ENCODE measurements around the gene TSGA10IP. TPM values are rescaled to one million over a fixed set of nuclear protein-coding genes. Genes with fewer than 3 reads are reported as not detected.
A peak's percentile ranks its signal among the peaks of the same experiment; 100 is the strongest.

Gene TSGA10IP
- total and polyA plus RNA-seq, 2 experiments from 2014 or later: 1.6 to 2.0 TPM

GRCh38 chr11:65964906-65965305, 19.6 kb downstream of the TSGA10IP start:
- no peak overlapping the region for H3K27ac ChIP-seq (ENCODE audit: low read depth)
- peaks cover 13% of the 10 kb centered on the region for H4K20me1 ChIP-seq (replicated peaks; ENCODE audit: insufficient read depth)
- peaks cover 8% of the 10 kb centered on the region for H3K4me1 ChIP-seq (ENCODE audit: insufficient read depth)
- Mint-ChIP-seq H3K4me3 (no peak overlapping the region), H3K27ac (no peak overlapping the region), H3K4me1 (peaks cover 12% of the 10 kb centered on the region), H3K27me3 (ENCODE audit: insufficient read depth, low read depth, poor library complexity) (peaks cover 19% of the 10 kb centered on the region), H3K36me3 (ENCODE audit: low read depth) (peaks cover 58% of the 10 kb centered on the region), H3K9me3 (peaks cover 2% of the 10 kb centered on the region; the same call in 1 of the 3 replicates)
- H3K36me3 ChIP-seq (ENCODE audit: insufficient read depth): no peaks in the 10 kb centered on the region; the same call in 1 of the 2 replicates
- TF ChIP-seq ZNF331 (CRISPR knock-in tag; IDR thresholded peaks at IDR 0.05; ENCODE audit: low read depth) (no peak), CTCF (conservative IDR thresholded peaks at IDR 0.05; ENCODE audit: low read depth in 2 of 2) (no peak), NANOG (IDR thresholded peaks at IDR 0.05; ENCODE audit: borderline replicate concordance) (no peak), STAT1 (IDR thresholded peaks at IDR 0.05; ENCODE audit: unreplicated experiment) (no peak), EZH2 (IDR thresholded peaks at IDR 0.05; ENCODE audit: low read depth, unreplicated experiment) (no peak)
- TF ChIP-seq, protein P1, sequence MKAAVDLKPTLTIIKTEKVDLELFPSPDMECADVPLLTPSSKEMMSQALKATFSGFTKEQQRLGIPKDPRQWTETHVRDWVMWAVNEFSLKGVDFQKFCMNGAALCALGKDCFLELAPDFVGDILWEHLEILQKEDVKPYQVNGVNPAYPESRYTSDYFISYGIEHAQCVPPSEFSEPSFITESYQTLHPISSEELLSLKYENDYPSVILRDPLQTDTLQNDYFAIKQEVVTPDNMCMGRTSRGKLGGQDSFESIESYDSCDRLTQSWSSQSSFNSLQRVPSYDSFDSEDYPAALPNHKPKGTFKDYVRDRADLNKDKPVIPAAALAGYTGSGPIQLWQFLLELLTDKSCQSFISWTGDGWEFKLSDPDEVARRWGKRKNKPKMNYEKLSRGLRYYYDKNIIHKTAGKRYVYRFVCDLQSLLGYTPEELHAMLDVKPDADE (IDR thresholded peaks at IDR 0.05): no peak
- H3F3A ChIP-seq (replicated peaks; ENCODE audit: low read depth): peaks cover 3% of the 10 kb centered on the region; the same call in 1 of the 2 replicates
- H3K79me2 ChIP-seq (replicated peaks; ENCODE audit: insufficient read depth): peaks cover 26% of the 10 kb centered on the region
- H3K4me2 ChIP-seq: no peak overlapping the region
- H3K27me3 ChIP-seq (ENCODE audit: insufficient read depth): no peaks in the 10 kb centered on the region
- H2AFZ ChIP-seq: no peak overlapping the region
- no peak for ATAC-seq
- DNase-seq (ENCODE audit: low spot score): no peak
- no peak overlapping the region for H3K4me3 ChIP-seq
- no peaks in the 10 kb centered on the region for H3K9me2 ChIP-seq (ENCODE audit: insufficient read depth)

GRCh38 chr11:65965986-65966762, 20.9 kb downstream of the TSGA10IP start:
- H3K36me3 Mint-ChIP-seq (ENCODE audit: low read depth): peaks cover 66% of the 10 kb centered on the region
- H3K4me3 Mint-ChIP-seq: no peak overlapping the region
- Histone ChIP-seq H3K36me3 (ENCODE audit: insufficient read depth) (no peaks in the 10 kb centered on the region; the same call in 1 of the 2 replicates), H3K4me2 (no peak overlapping the region), H3K27me3 (ENCODE audit: insufficient read depth) (no peaks in the 10 kb centered on the region), H2AFZ (no peak overlapping the region), H3K79me2 (replicated peaks; ENCODE audit: insufficient read depth) (peaks cover 26% of the 10 kb centered on the region), H3K4me1 (ENCODE audit: insufficient read depth) (peaks cover 8% of the 10 kb centered on the region), H3K27ac (ENCODE audit: low read depth) (no peak overlapping the region), H4K20me1 (replicated peaks; ENCODE audit: insufficient read depth) (peaks cover 13% of the 10 kb centered on the region), H3F3A (replicated peaks; ENCODE audit: low read depth) (peaks cover 3% of the 10 kb centered on the region; the same call in 1 of the 2 replicates), H3K9me2 (ENCODE audit: insufficient read depth) (no peaks in the 10 kb centered on the region), H3K4me3 (no peak overlapping the region)
- H3K27me3 Mint-ChIP-seq (ENCODE audit: insufficient read depth, low read depth, poor library complexity): peaks cover 20% of the 10 kb centered on the region
- peaks cover 17% of the 10 kb centered on the region for H3K4me1 Mint-ChIP-seq
- peaks cover 6% of the 10 kb centered on the region for H3K9me3 Mint-ChIP-seq
- H3K27ac Mint-ChIP-seq: no peak overlapping the region
- TF ChIP-seq CTCF (conservative IDR thresholded peaks at IDR 0.05; ENCODE audit: low read depth in 2 of 2) (peak in 1 of 2 experiments; percentile 27; a peak in 2 of 4 replicates), ZNF462 (CRISPR knock-in tag; IDR thresholded peaks at IDR 0.05) (no peak)
- no peak for DNase-seq (ENCODE audit: low spot score)
- no peak for ATAC-seq
